HG02610 (cell line): ENCODE results near the gene GPR52.
"Not testable (repeated sequence)": the region's sequence is repeated elsewhere in the genome, so short reads cannot be mapped to it uniquely, and the experiment has no call there.

ENCODE experiments used
- ATAC-seq: cut with Tn5 transposase; IDR thresholded peaks from one replicate; pipeline ENCODE4 v1.9.1; 2021; ENCODE audit warnings: mild to moderate bottlenecking, moderate library complexity; ENCODE audit not compliant: unreplicated experiment

The GPR52 gene, protein sequence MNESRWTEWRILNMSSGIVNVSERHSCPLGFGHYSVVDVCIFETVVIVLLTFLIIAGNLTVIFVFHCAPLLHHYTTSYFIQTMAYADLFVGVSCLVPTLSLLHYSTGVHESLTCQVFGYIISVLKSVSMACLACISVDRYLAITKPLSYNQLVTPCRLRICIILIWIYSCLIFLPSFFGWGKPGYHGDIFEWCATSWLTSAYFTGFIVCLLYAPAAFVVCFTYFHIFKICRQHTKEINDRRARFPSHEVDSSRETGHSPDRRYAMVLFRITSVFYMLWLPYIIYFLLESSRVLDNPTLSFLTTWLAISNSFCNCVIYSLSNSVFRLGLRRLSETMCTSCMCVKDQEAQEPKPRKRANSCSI

DNA sequence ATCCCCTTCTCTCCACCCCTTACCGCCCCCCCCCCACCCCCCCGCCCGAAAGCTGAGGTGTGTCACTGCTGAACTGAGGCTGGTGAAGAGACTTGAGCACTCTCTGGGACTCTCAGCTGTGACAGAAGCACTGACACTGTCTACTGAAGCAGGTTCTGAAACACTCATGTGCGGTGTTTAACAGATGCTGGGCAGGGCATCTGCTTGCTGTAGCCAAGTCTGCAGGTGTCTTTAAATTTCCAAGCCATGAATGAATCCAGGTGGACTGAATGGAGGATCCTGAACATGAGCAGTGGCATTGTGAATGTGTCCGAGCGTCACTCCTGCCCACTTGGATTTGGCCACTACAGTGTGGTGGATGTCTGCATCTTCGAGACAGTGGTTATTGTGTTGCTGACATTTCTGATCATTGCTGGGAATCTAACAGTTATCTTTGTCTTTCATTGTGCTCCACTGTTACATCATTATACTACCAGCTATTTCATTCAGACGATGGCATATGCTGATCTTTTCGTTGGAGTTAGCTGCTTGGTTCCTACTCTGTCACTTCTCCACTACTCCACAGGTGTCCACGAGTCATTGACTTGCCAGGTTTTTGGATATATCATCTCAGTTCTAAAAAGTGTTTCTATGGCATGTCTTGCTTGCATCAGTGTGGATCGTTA lies at the start of gene GPR52:
Gene GPR52 (plus strand): TSS at position 99 of the 665 bp plus-strand sequence. CDS start 148 bp downstream, at position 247.
- no peak for ATAC-seq

DNA sequence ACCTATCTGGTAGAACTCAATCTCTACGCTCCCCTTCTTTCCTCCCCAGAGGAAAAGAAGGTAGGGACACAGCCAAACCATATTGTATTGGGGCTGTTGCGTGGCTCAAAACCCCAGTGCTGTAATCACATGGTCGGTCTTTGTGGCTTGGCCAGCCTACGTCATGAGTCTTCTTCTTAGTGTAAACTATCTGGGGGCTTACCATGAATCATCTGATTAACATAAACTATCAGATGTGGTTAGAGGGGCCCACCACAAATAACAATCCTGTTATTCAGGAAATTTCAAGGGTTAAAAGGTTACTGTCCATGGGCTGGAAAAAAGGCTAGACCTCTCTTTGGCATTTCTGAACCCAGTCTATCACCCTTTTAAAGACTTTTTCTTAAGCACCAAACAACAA lies 49.5 kb upstream of the GPR52 start:
- peak; percentile 85 for ATAC-seq

DNA sequence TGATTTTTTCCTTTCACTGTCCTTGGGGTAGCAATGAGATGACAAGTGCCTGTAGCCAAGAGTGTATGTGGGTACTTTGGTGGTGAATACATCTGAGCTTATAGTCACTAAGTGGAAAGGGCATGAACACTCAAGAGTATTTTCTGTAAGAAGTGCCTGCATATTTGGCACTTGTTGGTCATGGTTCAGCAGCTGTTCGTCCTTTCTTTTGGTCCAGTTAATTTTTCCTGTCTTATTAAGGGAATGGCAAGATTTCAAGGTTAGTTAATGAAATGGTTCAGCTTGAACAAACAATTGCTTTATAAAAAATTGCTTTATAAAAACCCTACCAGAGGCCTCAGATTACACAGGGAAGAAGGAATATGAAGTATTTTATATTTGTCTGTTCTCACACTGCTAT lies 48.6 kb upstream of the GPR52 start:
- no peak for ATAC-seq

DNA sequence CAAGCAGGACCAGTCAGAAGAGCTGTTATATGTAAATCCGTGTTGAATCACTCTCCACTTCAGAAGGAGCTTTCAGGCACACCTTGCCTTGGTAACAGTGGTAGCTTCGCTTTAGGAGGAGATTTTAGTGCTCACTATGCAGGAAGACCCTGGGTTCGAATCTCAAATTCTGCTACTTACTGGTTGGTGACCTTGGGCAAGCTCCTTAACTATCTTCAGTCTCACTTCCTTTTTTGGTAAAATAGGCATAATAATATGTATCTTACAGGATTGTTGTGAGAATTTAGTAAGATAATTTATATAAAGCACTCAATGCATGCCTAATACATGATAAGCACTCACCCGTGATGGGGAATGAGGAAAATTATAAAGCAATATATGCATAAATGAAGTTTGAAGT lies 46.7 kb upstream of the GPR52 start:
- no peak for ATAC-seq

DNA sequence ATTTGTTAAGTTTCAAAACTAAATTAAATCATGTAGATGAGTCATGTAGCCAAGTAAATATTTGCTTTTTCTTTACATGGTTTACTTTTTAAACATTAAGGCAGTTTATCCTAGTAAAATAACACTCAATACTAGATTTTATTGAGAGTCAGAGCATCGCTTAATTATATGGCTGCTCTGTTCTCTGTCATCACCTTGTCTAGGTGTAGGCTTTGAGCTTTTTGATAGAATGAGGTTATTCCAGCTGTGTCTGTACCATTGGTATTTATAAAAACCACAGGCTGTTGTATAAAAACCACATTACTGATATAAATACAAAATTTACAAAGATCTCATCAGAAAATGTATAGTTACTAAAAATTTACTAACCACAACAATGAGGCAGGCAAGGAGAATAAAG lies 42.5 kb upstream of the GPR52 start:
- no peak for ATAC-seq

- no peak for ATAC-seq
Observed at GRCh38 chr1:174406421-174406820, 41.3 kb upstream of the GPR52 start.

DNA sequence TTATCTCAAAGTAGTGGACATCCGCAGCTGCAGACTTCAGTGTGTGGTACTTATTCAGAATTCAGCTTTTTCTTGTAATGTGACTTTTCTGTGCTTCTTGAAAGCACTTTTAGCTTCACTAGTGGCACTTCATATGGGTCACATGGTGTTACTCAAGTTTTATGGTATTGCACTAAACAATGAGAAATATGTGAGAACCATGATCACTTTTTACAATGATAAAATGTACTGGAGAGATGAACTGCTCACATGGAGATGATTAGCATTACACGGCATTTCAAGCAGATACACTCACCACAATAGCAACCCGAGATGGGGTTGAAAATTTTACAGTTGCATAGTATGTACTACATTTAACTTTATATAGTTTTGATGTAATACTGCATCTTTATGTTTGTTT lies 40.1 kb upstream of the GPR52 start:
- no peak for ATAC-seq

GRCh38 chr1:174408146-174408545 lies 39.6 kb upstream of the GPR52 start:
- no peak for ATAC-seq

GRCh38 chr1:174409801-174410200 lies 38.0 kb upstream of the GPR52 start:
- not testable (repeated sequence) for ATAC-seq

- ATAC-seq = no peak
Observed at GRCh38 chr1:174413632-174414031, 34.1 kb upstream of the GPR52 start.

DNA sequence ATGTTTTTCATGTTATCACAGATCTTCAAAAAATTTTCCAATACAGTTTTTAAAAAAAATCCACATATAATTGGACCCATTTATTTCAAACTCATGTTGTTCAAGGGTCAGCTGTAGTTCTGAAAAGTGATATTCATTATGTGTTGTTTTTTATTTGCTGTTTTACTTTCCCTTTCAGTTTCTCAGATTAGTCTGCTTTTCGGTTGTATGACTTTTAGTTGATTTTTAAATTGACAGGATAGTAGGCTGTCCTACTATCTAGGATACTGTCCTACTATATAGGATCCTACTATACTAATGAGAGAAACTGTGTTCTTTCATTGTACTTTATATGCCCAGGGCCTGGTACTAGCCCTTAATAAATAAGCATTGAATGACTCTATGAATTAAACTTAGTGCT lies 33.6 kb upstream of the GPR52 start:
- ATAC-seq = peak; percentile 49

DNA sequence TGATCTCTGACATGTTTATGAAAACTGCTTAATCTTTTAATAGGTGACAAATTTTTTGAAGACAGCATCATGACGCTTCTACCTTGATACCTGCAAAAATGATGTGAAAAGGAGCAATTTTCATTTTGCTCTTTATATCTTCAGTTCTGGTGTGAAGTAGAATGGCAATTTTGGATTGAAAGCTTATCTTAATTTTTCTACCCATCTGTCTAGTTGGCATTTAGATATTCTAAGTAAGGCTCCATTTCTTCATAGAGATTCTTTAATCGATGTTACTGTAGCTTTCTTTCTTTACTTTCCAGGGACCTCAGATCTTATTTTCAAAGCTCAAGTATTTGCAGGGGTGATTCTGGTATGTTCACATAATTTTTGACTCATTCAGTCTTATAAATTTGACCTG lies 32.3 kb upstream of the GPR52 start:
- no peak for ATAC-seq

DNA sequence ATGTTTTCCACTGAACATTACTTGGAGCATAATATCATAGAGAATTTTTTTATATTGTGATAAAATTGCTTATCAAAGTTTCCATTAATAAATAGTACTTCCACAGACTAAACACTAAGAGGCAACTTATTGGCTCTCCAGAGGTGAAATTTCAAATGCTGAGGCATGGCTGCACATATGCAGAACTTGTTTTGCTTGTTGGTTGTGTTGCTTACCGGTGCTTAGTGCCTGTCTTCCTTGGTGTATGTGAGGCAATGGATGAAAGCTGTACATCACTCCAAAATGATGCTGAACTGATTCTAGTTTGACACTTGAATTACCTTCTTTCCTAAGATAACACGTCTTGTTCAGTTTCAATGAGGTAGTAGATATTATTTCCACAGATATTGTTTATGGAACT lies 29.8 kb upstream of the GPR52 start:
- ATAC-seq = no peak

- no peak for ATAC-seq
Observed at GRCh38 chr1:174425121-174425520, 22.6 kb upstream of the GPR52 start.

DNA sequence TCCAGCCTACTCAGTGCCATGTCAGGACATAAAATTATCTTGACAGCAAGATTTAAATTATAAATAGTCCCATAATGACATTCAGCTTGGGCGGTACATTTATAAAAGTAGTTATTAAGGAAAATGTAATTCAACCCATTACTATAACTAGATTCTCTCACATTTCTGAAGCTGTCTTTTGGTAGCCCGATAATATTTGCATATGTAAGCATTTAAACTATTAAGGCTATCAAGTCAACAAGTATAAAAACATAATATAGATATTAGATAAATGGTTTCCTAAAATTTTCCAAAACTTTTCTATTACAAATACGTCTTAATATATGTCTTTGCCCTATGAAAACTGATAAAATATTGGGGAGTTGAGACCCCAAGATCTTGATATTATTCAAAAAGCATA lies 21.6 kb upstream of the GPR52 start:
- no peak for ATAC-seq

- no peak for ATAC-seq
Observed at GRCh38 chr1:174428033-174428432, 19.7 kb upstream of the GPR52 start.

- no peak for ATAC-seq
Observed at GRCh38 chr1:174428739-174429138, 19.0 kb upstream of the GPR52 start.

- ATAC-seq = no peak
Observed at GRCh38 chr1:174433451-174433850, 14.3 kb upstream of the GPR52 start.

- no peak for ATAC-seq
Observed at GRCh38 chr1:174445351-174445750, 2.4 kb upstream of the GPR52 start.

- ATAC-seq = no peak
Observed at GRCh38 chr1:174445817-174446216, 1.9 kb upstream of the GPR52 start.

DNA sequence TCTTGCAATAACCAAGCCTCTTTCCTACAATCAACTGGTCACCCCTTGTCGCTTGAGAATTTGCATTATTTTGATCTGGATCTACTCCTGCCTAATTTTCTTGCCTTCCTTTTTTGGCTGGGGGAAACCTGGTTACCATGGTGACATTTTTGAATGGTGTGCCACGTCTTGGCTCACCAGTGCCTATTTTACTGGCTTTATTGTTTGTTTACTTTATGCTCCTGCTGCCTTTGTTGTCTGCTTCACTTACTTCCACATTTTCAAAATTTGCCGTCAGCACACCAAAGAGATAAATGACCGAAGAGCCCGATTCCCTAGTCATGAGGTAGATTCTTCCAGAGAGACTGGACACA lies 743 bp downstream of the GPR52 start:
- no peak for ATAC-seq

GRCh38 chr1:174448974-174449373 lies 1.2 kb downstream of the GPR52 start:
- ATAC-seq = no peak

DNA sequence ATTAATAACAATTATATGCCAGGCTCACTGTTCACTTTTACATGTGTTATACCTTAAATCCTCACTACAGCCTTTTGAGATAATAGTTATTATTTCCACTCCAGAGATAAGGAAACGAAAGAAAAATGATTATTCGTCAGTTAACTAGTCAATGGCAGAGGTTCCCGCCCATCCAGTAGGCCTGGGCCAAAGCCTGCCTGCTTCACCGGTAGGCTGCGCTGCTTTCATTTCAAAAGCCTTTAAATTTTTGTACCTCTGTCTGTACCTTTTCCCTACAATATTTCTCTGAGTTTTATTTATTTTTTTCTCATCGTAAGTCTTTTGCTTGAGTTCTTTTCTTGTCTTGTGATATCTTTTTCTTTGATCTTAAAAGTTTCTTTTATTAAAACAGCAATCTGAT lies 3.6 kb downstream of the GPR52 start:
- ATAC-seq = no peak
